Measurements from ENCODE around the gene KRTAP6-3. TPM values are rescaled to one million over a fixed set of nuclear protein-coding genes. Genes with fewer than 3 reads are reported as not detected.

Gene KRTAP6-3
- total and polyA plus RNA-seq, 8 donors = not detected

- H3K36me3 ChIP-seq = no peaks in the 10 kb centered on the region
- DNase-seq = no peak
- intact Hi-C loops (cut with DNase I; ENCODE audit: low total_unique reads) = no loop called here
- TF ChIP-seq POLR2A (IDR thresholded peaks at IDR 0.05) = no peak
- no peaks in the 10 kb centered on the region for H3K4me1 ChIP-seq
- H3K4me3 ChIP-seq = no peak within 1 kb of the TSS
- H3K27me3 ChIP-seq = no peaks in the 10 kb centered on the region
- no peak within 1 kb of the TSS for H3K27ac ChIP-seq
- peaks cover 0 to 17% (median 0%) of the 10 kb centered on the region in 4 donors for H3K9me3 ChIP-seq
- 93 to 98% (median 96%) methylated on average over 3 to 6 of the region's 6 CpGs for WGBS, 5 donors
Measured at GRCh38 chr21:30598802-30599201, 6.6 kb downstream of the KRTAP6-3 start, which contains the start of gene KRTAP6-2. Gene KRTAP6-2, minus strand, starts transcription at chr21:30598902. Its CDS starts 28 bp downstream, at chr21:30598874.

GRCh38 chr21:30600787-30601186 lies 8.5 kb downstream of the KRTAP6-3 start, which contains the start of gene KRTAP22-1:
Gene KRTAP22-1, plus strand, starts transcription at chr21:30601087.
- H3K36me3 ChIP-seq = no peaks in the 10 kb centered on the region
- WGBS, 5 donors = 32 to 89% (median 44%) methylated on average over 1 of the region's 1 CpG
- no peak for DNase-seq
- H3K27me3 ChIP-seq = no peaks in the 10 kb centered on the region
- intact Hi-C loops (cut with DNase I; ENCODE audit: low total_unique reads) = no loop called here
- peaks cover 0 to 24% (median 0%) of the 10 kb centered on the region in 4 donors for H3K9me3 ChIP-seq
- no peaks in the 10 kb centered on the region for H3K4me1 ChIP-seq
- no peak within 1 kb of the TSS for H3K4me3 ChIP-seq
- TF ChIP-seq POLR2AphosphoS5 (IDR thresholded peaks at IDR 0.05) (no peak), POLR2A (IDR thresholded peaks at IDR 0.05) (no peak), CTCF (IDR thresholded peaks at IDR 0.05) (no peak), EP300 (IDR thresholded peaks at IDR 0.05) (no peak)
- H3K27ac ChIP-seq = no peak within 1 kb of the TSS

DNA sequence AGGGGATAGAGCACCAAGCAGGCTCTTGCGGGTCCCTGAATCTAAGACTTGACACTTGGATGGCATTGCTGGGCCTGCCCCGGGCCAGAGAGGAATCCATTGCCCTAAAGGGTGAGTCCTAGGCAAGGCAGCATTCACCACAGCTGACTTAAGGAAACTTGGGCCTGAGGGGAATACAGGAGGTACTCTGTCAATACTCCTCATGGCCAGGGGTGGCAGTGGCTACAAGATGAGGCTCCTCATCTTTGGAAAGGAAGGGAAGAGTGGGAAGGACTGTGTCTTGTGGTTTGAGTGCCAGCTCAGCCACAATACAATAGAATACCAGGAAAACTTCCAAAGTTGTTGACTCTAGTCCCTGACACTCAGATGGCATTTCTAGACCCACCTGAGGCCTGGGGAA lies 13.7 kb downstream of the KRTAP6-3 start:
- H3K27me3 ChIP-seq = no peaks in the 10 kb centered on the region
- H3K4me3 ChIP-seq = no peak overlapping the region
- WGBS, 5 donors = 68 to 96% (median 88%) methylated on average over 2 of the region's 2 CpGs
- peaks cover 0 to 19% (median 0%) of the 10 kb centered on the region in 4 donors for H3K9me3 ChIP-seq
- H3K36me3 ChIP-seq = no peaks in the 10 kb centered on the region
- no peak for DNase-seq
- intact Hi-C loops (cut with DNase I; ENCODE audit: low total_unique reads) = no loop called here
- TF ChIP-seq POLR2AphosphoS5 (IDR thresholded peaks at IDR 0.05) (no peak), EP300 (IDR thresholded peaks at IDR 0.05) (no peak), CTCF (IDR thresholded peaks at IDR 0.05) (no peak), POLR2A (IDR thresholded peaks at IDR 0.05) (no peak)
- no peaks in the 10 kb centered on the region for H3K4me1 ChIP-seq
- H3K27ac ChIP-seq = no peak overlapping the region

GRCh38 chr21:30612132-30612531 lies 19.9 kb downstream of the KRTAP6-3 start:
- WGBS, 5 donors = 63 to 81% (median 75%) methylated on average over 2 of the region's 2 CpGs
- no peak for TF ChIP-seq POLR2AphosphoS5 (IDR thresholded peaks at IDR 0.05)
- no peak for TF ChIP-seq EP300 (IDR thresholded peaks at IDR 0.05)
- TF ChIP-seq CTCF (IDR thresholded peaks at IDR 0.05) = no peak
- H3K36me3 ChIP-seq = no peaks in the 10 kb centered on the region
- peaks cover 0 to 22% (median 0%) of the 10 kb centered on the region in 4 donors for H3K9me3 ChIP-seq
- DNase-seq = no peak
- no peaks in the 10 kb centered on the region for H3K4me1 ChIP-seq
- intact Hi-C loops (cut with DNase I; ENCODE audit: low total_unique reads) = no loop called here
- no peak overlapping the region for H3K27ac ChIP-seq
- H3K4me3 ChIP-seq = no peak overlapping the region
- H3K27me3 ChIP-seq = no peaks in the 10 kb centered on the region

DNA sequence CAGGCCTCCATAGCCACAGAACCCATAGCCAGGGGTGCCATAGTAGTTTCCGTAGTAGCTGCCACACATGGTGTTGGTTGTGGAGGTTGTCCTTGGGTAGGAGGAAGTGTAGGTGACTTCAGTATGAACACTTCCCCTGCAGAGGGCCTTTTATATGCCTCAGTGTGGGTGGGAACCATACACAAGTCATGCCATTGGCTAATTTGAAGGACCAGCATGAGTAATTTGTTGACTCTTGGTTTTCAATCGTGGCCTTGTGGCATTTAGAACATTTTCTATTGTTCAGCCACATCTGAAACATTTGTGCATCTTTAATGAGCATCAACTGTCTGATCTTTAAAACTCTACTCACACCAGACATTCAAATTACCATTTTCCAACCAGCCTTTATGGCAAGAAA lies 21.6 kb downstream of the KRTAP6-3 start, which contains the start of gene KRTAP6-1:
TSS of gene KRTAP6-1 (minus strand) at position 95 of the 400 bp plus-strand sequence. CDS start at position 69, 26 bp downstream.
- H3K4me1 ChIP-seq = no peaks in the 10 kb centered on the region
- TF ChIP-seq POLR2A (IDR thresholded peaks at IDR 0.05) (no peak), EP300 (IDR thresholded peaks at IDR 0.05) (no peak), POLR2AphosphoS5 (IDR thresholded peaks at IDR 0.05) (no peak), CTCF (IDR thresholded peaks at IDR 0.05) (no peak)
- 58 to 79% (median 65%) methylated on average over 2 of the region's 2 CpGs for WGBS, 5 donors
- intact Hi-C loops (cut with DNase I; ENCODE audit: low total_unique reads) = no loop called here
- no peak for DNase-seq
- H3K4me3 ChIP-seq = no peak within 1 kb of the TSS
- H3K36me3 ChIP-seq = no peaks in the 10 kb centered on the region
- no peaks in the 10 kb centered on the region for H3K27me3 ChIP-seq
- peaks cover 0 to 18% (median 0%) of the 10 kb centered on the region in 4 donors for H3K9me3 ChIP-seq
- H3K27ac ChIP-seq = no peak within 1 kb of the TSS

Measured in stomach (tissue), 9 donors.